HG03521 (cell line): ENCODE results near the gene RPE.

ENCODE experiments used
- ATAC-seq: cut with Tn5 transposase; IDR thresholded peaks from one replicate; pipeline ENCODE4 v1.9.1; 2021; ENCODE audit warnings: mild to moderate bottlenecking, moderate library complexity; ENCODE audit not compliant: unreplicated experiment

The RPE gene

DNA sequence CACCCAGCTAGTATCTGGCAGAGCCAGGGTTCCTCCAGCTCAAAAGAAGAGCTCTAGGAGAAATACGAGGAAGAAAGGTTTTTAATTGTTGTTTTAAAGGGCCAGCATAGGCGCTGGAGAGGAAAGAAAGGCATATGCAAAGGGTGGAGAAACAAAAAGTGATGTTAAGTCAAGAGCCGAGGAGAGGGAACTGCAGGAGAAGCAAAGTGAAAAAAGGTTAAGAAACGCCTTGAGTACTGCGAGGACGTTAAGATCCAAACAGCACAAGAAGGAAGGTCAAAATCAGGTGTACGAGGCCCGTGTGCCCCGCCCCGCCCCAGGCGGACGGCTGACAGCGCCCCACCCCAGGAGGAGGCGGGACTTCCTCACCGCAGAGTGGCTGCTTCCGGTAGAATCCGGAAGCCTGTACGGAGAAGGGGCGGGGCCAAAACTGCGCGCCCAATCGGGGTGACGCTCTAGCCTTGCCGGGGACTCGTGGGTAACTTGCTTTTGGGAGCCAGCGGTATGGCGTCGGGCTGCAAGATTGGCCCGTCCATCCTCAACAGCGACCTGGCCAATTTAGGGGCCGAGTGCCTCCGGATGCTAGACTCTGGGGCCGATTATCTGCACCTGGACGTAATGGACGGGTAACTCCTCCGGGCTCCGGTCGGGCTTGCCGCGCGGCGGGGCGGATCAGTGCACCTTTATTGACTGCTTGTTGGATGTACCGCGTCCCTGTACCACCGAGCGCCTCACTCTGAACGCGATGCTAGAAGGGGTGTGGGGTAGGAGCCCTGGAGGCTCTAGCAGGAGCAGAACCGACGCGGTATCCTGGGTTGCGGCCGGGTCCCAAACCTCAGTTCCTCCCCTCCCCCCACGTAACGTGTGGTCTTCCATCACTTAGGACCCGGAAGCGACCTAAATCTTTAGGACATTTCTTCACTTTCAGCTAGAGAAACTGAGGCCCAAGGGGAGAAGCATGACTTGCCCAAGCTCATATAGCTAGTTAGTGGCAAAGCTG is at the start of gene RPE:
Gene RPE, plus strand, starts transcription at position 481 of the 1,000 bp plus-strand sequence. Its CDS starts 24 bp downstream, at position 505.
- peak; percentile 100 for ATAC-seq

DNA sequence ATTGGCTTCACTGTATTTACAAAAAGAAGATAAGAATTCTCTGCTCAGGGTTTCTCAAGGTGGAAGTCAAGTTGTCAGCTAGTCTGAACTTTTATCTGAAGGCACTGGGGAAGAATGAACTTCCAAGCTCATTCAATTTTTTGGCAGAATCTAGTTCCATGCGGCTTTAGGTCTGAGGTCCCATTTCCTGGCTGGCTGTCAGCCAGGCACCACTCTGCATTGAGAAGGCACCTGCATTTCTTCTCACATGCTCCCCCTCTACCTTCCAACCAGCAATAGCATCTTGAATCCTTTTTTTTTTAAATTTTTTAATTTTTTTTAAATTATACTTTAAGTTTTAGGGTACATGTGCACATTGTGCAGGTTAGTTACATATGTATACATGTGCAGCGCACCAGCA is 46.2 kb upstream of the RPE start:
- no peak for ATAC-seq

DNA sequence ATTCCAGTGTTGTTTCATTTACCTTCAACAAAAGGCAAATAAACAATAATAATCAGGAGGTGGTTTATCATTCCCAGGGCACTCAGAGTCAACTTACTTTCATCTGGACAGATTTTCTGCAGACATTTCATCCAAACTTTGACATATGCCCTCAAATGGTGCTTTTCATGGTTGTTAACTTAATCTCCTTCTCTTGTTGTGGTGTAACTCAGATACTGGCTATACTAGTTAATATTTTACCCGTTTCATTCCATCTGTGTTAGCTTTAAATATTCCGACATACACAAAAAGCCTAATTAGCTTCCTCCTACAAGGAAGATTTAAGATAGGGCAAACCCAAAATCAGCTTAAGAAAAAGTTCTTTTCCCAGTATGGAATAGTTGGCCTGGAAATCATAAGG is 44.4 kb upstream of the RPE start:
- no peak for ATAC-seq

DNA sequence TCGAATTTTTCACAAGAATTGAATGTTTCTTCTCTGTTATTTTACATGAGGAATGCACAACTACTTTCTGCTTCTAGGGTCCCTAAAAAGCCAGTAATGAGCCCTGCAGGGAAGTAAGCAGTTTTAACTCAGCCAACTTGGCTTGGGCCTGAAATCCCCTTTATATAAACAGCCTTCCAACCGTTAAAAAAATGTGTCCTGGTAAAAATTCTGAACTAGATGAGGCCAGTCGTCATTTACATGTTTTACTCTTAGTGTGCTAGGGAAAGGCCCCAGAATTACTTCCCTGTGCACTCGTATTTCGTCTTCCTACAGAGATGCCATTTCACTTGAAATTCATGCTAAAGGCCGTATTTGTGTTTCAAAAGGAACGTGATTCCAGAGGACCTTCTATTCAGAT is 42.4 kb upstream of the RPE start:
- ATAC-seq, result no peak

DNA sequence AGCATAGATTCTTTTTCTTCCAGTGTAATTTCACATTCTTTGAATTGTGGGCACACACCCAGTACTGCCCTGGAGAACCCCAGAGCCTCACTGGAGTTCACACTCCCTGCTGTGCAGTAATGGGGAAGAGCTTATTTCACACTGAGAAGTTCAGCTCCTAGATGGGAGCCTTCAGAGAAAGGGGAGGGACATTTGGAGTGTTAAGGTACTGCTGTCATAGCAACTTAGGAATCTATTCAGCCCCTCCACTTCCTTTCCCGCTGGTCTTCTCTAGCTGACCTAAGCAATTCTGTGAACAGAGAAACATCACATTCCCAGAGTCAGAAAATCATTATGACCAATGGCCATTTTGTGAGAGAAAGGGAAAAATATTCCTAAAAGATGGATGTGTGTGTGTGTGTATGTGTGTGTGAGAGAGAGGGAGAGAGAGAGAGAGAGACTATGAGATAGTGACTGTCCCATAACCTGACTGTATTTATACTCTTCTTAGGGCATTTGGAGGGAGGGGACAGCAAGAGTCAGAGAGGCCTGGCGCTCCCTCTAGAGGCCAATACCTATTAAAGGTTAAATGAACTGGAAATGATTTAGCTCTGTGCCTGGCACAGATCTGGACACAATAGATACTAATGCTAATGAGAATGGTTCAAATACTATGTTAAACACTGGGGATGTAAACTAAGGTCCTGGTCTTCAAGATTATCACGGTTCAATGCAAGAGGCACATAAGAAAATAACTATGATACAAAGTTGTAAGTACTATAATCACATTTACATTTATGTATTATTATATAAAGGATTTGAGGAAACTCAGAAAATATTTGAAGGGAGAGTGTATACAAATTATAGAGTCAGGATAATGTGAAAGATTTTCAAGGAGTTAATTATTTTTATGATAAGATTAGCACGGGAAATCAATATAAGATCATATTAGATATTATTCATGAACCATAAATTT is 41.5 kb upstream of the RPE start:
- ATAC-seq, result peak; percentile 87

DNA sequence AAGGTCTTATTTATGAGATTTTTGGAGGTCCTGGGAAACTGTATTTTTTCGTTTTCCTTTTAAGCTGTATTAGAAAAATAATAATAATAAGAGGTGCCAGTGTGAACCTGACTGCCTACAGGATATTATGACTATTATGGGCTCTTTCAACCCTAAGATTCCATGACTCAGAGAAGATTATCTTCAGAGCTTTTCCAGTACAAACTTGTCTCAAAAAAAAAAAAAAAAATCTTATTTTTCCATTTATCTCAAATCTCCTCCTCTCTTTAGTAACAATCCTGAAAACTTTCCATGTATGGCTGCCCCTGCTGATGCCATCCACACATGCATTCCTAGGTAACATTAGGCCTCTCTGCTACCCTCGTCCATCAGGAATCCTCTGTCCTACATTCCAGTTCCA is 36.7 kb upstream of the RPE start:
- no peak for ATAC-seq

DNA sequence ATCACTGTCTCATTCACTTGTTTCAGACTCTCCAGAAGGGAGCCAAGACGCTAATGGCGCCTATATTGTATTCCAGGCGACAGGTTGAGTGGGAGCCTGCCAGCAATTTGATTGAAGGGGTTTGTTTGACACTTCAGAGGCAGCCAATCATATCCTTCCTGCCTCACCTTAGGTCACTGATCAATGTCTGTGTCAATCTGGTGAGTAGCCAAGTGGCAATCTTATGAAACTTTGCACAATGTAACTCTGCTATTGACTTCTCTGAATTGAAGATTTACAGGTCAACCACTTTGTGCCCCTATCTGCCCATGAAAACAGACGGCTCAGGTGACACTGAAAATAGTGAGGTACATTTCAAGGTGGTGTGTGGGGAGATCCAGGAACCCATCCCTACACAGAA is 32.7 kb upstream of the RPE start:
- no peak for ATAC-seq

DNA sequence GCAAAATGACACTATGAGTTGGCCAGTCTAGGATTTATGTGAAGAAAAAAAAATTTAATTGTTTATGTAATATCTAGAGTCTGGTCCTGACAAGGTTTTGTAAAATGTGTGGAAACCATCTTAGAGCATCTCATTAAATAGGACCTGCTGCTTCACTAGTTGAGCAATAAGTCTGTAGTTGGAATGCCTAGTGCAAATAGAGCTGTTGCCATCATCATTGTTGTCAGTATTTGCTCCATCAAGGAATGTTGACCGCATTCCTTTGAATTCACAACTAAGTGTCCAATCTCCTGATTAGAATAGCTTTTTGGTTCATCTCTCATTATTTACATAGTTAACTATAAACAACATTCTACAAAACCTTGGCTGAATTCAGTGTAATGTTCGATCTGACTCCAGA is 32.2 kb upstream of the RPE start:
- ATAC-seq, result no peak

DNA sequence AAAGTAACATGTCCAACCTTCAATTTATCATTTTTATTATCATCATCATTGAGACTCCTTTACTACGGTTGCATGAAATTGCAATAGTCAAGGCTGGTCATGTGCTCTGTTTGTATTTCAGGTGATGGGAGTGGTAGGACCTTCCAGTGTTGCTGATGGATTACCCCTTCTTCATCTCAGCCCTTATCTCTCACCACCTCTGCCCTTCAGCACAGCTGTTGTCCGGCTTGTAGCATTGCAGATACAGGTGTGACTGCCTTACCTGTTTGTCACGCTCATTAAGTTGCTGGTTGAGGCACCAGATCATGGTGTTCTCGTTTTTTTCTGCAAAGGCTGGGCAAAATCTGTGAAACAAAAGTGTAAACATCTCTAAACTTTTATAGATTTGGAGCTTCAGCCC is 31.7 kb upstream of the RPE start:
- ATAC-seq, result no peak

DNA sequence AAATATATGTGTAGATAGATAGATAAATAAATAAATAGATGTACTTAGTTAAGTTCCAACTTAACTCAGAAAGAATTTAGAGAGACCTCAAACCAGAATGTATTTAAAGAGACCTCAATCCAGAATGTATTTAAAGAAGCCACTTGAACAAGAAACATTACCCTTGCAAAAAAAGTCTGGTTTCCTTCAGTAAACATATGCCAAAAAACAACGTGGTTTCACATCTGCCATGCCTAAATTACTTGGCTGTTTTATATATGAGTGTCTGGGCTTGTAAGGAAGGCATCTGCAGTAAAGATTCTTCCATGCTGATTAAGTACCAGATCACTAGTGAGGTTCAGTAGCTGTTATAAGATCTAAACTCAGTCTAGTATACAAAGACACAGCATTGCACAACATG is 29.1 kb upstream of the RPE start:
- ATAC-seq, result no peak

DNA sequence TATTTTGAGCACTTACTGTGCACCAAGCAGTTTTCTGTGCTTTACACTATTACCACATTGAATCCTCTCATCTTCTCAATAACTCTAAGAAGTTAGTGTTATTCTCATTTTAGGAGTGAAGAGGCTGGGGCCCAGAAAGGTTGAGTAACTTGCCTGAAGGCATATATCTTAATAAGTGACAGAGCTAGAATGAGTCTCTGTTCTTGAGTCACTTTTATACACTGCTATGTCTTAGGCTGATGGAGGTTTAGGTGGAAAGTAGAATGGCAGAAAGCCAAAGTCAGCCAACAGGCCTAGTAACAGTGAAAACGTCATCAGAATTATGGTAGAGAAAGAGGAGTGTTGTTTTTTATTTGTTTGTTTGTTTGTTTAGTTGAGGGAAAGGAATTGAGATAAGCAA is 27.9 kb upstream of the RPE start:
- no peak for ATAC-seq

DNA sequence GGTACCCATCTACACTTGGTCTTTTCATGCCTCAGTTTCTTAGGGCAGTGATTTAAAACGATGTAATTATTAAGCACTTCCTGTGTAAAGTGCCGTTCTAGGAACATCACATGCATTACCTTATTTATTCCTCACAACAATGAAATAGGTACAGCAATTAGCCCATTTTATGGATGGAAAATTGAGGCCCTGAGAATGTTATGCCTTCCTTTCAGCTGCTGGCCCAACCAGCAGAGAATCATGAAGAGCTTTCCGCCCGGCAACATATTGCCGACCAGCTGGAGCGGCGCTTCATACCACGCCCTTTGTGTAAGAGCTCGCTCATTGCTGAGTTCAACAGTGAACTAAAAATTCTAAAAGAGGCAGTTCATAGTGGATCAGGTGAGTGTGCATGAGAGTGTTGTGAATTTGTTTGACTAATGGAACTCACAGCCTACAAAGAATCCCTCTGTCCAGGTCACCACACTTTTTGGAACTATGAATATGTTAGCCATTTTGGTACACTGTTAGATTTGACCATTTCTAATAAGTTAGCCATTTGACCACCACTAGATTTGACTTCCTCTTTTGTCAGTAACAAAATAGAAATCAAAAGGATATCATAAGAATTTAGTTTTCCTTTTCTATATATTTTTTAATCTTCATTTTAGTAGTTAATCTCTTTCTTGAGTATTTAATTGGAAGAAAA is 25.6 kb upstream of the RPE start:
- peak; percentile 81 for ATAC-seq

DNA sequence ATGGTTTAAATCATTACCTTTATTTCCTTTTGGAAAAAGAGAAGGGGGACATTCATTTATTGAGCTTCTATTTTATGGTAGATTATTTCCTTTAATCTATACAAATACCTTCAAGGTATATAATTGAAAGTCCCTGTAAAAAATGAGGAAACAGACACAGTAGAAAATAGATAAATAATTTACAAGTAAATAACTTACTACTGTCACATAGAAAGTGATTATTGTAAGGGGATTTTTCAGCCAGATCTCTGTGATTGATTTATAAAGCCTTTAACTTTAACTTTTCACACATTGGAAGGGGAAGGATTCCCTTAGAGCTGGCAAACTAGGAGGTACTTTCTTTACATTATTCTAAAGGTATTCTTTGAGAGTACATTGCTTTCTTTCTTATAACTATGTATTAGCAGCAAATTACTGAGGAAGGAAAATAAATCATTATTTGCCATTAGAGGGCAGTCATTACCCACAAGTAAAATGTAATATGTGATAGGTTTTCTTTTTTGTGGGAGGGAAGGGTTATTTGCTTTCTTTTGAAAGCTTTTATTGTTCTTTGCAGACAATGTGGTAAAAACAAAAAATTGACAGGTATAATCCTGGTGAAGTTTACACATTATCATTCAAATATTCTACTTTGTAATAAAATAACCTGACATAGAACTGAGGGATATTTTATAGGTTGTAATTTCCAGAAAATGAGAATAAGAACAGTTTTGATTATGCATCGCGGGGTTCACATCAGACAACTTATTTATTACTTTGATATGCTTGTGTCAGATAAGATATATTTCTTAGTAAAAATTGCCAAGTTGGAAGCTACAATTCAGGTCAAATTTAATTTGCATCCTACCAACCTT is 24.8 kb upstream of the RPE start:
- no peak for ATAC-seq

DNA sequence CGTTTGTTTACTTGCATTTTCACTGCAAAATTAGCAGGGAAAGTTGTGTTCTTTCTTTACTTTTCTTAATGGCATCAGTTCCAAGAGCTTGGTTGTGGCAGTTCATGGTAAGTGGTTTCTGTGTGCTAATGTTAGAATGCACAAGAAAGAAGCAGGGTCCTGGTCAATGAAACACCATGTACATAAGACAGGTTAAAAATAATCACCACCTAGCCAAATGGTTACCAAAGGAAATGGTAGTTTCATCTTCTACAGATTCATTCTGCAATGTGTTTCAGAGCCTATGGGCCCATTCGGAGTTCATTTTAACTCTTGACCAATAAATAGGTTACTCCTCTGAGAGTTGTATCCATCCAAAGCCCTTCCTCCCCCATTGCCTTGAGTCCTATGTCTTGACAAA is 18.1 kb upstream of the RPE start:
- no peak for ATAC-seq

DNA sequence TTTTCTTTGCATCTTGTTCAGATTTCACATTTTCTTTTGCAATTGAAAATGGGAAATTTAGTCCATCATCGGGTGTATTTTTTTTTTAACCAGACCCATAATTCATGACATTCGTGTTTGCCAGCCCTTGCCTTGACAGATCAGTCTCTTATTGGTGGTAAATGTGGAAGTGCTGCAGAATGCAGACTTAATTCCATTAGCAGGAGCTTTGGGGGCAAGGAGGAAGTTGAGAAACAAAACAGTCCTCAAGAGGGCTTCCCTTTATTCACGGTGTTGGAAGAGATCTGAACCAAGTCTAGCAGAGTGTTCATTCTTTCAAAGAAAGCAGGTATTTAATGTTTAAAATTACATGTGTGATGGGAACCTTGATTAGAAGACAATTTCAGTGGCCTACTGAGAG is 16.6 kb upstream of the RPE start:
- no peak for ATAC-seq

DNA sequence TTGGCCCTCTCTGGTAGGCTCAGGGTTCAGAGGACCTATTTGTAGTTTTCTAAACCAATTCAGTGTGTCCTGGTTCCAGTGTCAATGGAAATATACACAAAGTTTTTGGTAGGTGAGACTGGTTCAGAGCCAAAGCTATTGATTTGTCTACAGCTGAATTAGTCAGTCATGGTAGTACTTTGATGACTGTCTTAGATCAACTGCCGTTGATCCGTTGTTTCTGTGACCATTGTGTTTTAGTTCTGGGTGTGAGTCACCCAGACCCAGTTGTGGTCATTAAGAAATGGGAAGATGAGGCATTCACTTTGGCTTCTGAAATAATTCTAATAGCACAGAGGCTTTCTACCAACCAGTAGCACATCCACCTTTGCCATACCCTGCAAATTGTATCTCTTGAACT is 16.0 kb upstream of the RPE start:
- ATAC-seq, result no peak

DNA sequence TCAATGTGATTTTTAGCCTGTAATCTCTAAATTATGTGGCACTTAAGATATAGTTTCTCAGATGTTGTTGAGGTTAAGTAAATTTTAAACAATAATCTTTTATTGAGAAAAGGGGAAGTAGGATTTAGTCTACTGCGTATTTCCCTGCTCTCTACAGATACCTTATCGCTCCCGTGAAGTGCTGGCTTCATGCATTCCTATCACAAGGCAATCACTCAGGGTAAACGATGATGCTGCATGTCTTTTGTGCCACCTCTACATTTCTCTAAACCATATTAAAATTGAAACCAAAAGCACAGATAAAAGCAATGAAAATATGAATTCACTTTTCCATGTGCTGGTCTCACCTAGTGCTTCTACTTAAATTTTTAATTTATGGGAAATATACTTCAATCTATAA is 14.4 kb upstream of the RPE start:
- ATAC-seq, result peak; percentile 43

DNA sequence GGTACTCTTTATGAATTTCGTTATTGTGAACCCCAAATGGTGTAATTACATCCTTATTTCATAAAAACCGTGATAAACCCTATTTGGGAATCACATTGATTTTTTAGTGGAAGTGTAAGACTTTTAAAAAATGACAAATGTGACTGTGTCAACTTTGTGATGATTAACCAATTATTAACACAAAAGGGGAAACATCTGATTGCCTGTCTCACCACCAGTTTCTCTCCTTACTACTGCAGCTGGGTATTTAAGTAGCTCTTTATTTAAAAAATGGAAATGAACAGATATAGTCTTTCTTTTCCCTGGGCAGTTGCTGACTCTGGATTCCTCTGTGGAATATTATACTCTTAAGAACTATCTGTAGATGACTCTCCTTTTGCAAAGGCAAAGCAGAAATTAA is 11.6 kb upstream of the RPE start:
- no peak for ATAC-seq

DNA sequence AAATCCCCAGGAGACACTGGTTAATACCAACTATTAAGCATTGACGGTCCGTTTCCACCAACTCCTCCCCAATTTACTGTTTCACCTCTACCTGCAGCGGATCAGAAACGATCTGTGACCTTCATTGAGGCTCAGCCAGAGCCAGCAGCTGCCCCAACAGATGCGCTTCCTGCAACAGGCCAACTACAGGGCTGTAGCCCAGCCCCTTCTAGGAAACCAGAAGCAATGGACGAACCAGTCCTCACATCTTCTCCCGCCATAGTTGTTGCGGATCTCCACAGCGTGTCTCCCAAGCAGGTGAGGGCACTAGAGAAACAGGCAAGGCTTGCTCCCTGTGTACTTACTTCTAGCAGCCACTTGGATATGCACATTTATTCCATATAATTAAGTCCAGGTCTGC is 8.5 kb upstream of the RPE start:
- no peak for ATAC-seq

DNA sequence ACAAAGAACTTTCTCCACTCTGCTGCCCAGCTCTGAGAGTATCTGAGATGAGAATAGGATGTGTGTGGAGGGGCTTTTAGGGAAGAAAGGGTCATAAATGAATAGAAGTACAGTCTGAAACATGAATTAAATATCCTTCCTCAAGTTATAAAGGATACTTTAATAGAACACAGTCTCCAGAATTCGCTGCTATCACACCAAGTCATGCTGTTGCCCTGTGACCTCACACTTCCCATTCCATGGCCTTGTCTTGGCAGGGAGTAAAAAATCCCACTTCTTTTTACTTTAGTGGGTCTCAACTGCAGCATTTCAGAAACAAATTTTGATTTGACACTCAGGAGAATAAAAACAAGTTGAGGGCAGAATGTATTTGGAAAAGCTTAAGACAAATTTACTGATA is 3.8 kb upstream of the RPE start:
- ATAC-seq, result no peak
